Sciatic nerve (tissue), 1 donor: ENCODE measurements around the gene ATL3. TPM values are rescaled to one million over a fixed set of nuclear protein-coding genes. Genes with fewer than 3 reads are reported as not detected.

Source experiments
- total RNA-seq: library from RNA; stranded (reverse); fragmentation: NEBNext Ultra II Directional; extraction: Animal tissue kit (Norgen Biotek cat#: 25700); gene quantifications from one replicate; pipeline ENCODE4 v1.2.1, GENCODE V29; 2021
- donor health status: DM: no; HTN: no; CAD: no.

The ATL3 gene
- total RNA-seq, 1 donor from 2014 or later: 89.3 TPM

Other genes with a start within 250 kb of the ATL3 start
- gene PLAAT5, start 180.2 kb downstream of the ATL3 start, total RNA-seq: 17.7 TPM
- 9.2 TPM for gene LGALS12, start 165.3 kb downstream of the ATL3 start, total RNA-seq
- 36.7 TPM for gene PLAAT4, start 134.6 kb downstream of the ATL3 start, total RNA-seq
- gene PLAAT2, start 108.0 kb downstream of the ATL3 start, total RNA-seq: not detected
- gene PLAAT3, start 56.9 kb downstream of the ATL3 start, total RNA-seq: 158 TPM
- gene RTN3, start 10.1 kb upstream of the ATL3 start, total RNA-seq: 101 TPM
- 30.2 TPM for gene ZFTA, start 97.4 kb upstream of the ATL3 start, total RNA-seq
- gene SPINDOC, start 142.1 kb upstream of the ATL3 start, total RNA-seq: 16.0 TPM
- 29.8 TPM for gene MARK2, start 167.7 kb upstream of the ATL3 start, total RNA-seq
- 0.40 TPM for gene RCOR2, start 245.8 kb upstream of the ATL3 start, total RNA-seq